Nephron progenitor cell (in vitro differentiated cells): Measurements from ENCODE around the gene GAS7.

Experiments used
- DNase-seq: peaks from one replicate; pipeline ENCODE4 v3.0.0; 2021
- H3K27ac Mint-ChIP-seq: 2 replicates; pipeline ENCODE4 v1.8.0; 2021; ENCODE audit warnings: mild to moderate bottlenecking, moderate library complexity, mixed read lengths
- H3K27me3 Mint-ChIP-seq: 2 replicates; pipeline ENCODE4 v1.8.0; 2021; ENCODE audit warnings: mild to moderate bottlenecking, low read depth, mixed read lengths; ENCODE audit not compliant: poor library complexity
- H3K36me3 Mint-ChIP-seq: 2 replicates; pipeline ENCODE4 v1.8.0; 2021; ENCODE audit warnings: low read depth, mixed read lengths
- H3K4me1 Mint-ChIP-seq: 2 replicates; pipeline ENCODE4 v1.8.0; 2021; ENCODE audit warnings: mixed read lengths
- H3K4me3 Mint-ChIP-seq: 2 replicates; pipeline ENCODE4 v1.8.0; 2021; ENCODE audit warnings: mild to moderate bottlenecking, moderate library complexity, mixed read lengths
- H3K9me3 Mint-ChIP-seq: 2 replicates; pipeline ENCODE4 v1.8.0; 2021; ENCODE audit warnings: mild to moderate bottlenecking, moderate library complexity, mixed read lengths
- TF ChIP-seq, protein P1 (sequence below): fragments of 200-600 bp; sonication (generic); IDR thresholded peaks from 2 replicates; pipeline ENCODE4 v1.5.0; 2021; ENCODE audit warnings: antibody characterized with exemption

The GAS7 gene

DNA sequence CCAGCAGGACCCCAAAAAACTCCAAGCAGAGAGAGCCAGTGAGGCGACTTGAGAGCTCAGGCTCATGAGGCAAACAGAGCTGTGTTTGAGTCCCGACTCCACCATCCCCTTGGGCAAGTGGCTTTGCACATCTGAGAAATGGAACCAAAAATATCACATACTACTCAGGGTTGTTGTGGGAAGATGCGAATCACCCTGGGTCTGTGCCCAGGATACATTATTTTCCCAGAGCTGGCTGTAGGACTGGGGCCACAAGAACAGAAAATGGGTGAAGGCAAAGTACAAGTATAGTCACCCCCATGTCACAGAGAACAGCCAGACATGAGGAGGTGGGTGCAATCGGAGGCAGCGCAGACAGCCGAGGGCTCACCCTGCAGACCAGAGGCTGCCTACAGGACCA is 127.3 kb downstream of the GAS7 start:
- Mint-ChIP-seq H3K9me3 (no peaks in the 10 kb centered on the region), H3K27ac (no peak overlapping the region), H3K4me3 (no peak overlapping the region), H3K4me1 (peaks cover 22% of the 10 kb centered on the region), H3K27me3 (peaks cover 19% of the 10 kb centered on the region), H3K36me3 (no peaks in the 10 kb centered on the region)
- TF ChIP-seq, protein P1, sequence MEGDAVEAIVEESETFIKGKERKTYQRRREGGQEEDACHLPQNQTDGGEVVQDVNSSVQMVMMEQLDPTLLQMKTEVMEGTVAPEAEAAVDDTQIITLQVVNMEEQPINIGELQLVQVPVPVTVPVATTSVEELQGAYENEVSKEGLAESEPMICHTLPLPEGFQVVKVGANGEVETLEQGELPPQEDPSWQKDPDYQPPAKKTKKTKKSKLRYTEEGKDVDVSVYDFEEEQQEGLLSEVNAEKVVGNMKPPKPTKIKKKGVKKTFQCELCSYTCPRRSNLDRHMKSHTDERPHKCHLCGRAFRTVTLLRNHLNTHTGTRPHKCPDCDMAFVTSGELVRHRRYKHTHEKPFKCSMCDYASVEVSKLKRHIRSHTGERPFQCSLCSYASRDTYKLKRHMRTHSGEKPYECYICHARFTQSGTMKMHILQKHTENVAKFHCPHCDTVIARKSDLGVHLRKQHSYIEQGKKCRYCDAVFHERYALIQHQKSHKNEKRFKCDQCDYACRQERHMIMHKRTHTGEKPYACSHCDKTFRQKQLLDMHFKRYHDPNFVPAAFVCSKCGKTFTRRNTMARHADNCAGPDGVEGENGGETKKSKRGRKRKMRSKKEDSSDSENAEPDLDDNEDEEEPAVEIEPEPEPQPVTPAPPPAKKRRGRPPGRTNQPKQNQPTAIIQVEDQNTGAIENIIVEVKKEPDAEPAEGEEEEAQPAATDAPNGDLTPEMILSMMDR = no peak
- no peak for DNase-seq

DNA sequence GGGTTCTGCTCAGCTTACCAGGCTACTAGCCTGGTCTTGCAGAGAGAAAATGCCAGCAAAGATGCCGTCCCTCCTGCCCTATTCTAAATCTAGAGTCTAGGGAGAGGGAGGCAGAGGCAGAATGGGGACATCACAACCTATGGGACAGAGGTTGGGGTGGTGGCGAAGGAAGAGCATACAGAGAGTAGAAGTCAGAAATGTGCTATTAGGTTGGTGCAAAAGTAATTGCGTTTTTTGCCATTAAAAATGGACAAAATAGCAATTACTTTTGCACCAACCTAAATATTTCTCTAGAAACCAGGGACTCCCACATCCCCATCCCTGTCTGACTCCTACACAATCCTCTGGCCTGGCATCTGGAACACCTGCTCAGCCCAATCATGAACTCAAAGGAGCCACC is 127.7 kb downstream of the GAS7 start:
- peaks cover under 1% of the 10 kb centered on the region for H3K9me3 Mint-ChIP-seq
- H3K27ac Mint-ChIP-seq = no peak overlapping the region
- TF ChIP-seq, protein P1 = no peak
- peaks cover 22% of the 10 kb centered on the region for H3K4me1 Mint-ChIP-seq
- no peak overlapping the region for H3K4me3 Mint-ChIP-seq
- no peaks in the 10 kb centered on the region for H3K36me3 Mint-ChIP-seq
- no peak for DNase-seq
- H3K27me3 Mint-ChIP-seq = peaks cover 19% of the 10 kb centered on the region

DNA sequence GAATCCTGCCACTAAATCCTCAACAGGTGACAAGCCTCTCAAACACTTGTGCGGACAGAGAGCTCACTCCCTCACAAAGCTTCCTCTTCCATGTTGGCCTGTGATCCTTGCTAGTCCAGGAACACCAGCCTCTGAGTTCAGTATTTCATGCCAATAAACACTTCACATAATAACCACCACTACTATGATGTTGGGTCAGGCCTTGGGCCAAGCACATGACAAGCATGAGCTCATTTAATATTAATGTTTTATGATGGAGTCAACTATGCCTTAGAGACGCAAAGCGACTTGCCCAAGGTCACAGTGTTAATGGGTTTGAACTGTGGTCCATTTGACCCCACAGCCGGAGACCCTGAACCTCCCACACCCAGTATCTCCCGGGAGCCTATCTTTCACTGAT is 129.1 kb downstream of the GAS7 start:
- Mint-ChIP-seq H3K27me3 (peaks cover 13% of the 10 kb centered on the region), H3K4me1 (peaks cover 20% of the 10 kb centered on the region), H3K4me3 (no peak overlapping the region), H3K9me3 (peaks cover 13% of the 10 kb centered on the region), H3K36me3 (no peaks in the 10 kb centered on the region), H3K27ac (no peak overlapping the region)
- DNase-seq = no peak
- TF ChIP-seq, protein P1 = no peak

DNA sequence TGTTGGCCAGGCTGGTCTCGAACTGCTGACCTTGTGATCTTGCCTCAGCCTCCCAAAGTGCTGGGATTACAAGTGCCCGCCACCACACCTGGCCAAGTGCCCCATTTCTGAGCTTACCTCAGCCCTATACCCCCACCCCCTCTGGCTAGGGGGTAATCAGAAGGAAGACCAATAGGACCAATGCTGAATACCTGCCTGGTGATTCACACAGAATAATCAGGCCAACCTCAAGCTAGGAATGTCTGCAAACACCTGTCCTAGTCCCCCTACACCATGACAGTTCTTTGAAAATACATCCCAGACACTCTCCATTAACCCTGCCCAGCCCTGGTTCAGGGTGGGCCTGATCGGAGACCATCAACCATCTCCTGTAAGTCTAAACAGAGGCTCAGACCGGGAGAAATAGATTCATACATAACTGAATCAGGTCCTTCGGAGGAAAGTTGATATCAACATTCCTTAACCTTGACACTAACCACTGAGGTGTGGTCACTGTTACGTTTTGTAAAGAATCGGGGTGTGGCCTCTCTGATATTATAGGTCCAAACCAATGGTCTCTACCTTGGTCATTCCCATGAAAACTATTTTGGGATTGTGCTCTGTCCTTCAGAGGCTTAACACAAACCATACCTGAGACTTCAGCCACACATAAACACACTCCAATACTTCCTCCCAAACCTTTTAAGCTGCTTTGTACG is 130.8 kb downstream of the GAS7 start:
- no peak overlapping the region for H3K27ac Mint-ChIP-seq
- TF ChIP-seq, protein P1 = no peak
- H3K9me3 Mint-ChIP-seq = peaks cover 13% of the 10 kb centered on the region

DNA sequence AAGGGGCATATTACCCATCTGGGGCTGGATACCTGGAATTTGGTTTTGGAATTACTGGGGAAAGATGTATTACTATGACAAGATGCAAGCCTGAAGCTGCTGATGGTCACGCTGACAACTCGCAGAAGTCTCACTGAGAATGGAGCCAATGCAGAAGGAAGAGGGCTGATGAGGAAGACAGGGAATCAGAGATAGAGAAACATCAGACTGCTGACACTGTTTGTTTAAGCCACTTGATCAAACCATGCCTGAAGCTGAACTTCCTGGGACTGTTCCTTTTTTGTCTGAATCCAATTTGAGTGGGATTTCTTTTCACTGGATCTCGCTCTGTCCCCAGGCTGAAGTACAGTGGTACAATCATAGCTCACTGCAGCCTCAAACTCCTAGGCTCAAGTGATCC is 133.9 kb downstream of the GAS7 start:
- H3K27me3 Mint-ChIP-seq = peaks cover 11% of the 10 kb centered on the region
- DNase-seq = no peak
- H3K36me3 Mint-ChIP-seq = no peaks in the 10 kb centered on the region
- H3K4me3 Mint-ChIP-seq = no peak overlapping the region
- H3K4me1 Mint-ChIP-seq = peaks cover 38% of the 10 kb centered on the region
- H3K27ac Mint-ChIP-seq = peak overlapping the region; percentile 64
- peaks cover 13% of the 10 kb centered on the region for H3K9me3 Mint-ChIP-seq
- TF ChIP-seq, protein P1 = no peak

More for the DNA sequence above, 130.8 kb downstream of the GAS7 start:
- Mint-ChIP-seq H3K36me3 (no peaks in the 10 kb centered on the region), H3K4me3 (no peak overlapping the region), H3K27me3 (peaks cover 12% of the 10 kb centered on the region), H3K4me1 (peaks cover 28% of the 10 kb centered on the region)
- DNase-seq = no peak

DNA sequence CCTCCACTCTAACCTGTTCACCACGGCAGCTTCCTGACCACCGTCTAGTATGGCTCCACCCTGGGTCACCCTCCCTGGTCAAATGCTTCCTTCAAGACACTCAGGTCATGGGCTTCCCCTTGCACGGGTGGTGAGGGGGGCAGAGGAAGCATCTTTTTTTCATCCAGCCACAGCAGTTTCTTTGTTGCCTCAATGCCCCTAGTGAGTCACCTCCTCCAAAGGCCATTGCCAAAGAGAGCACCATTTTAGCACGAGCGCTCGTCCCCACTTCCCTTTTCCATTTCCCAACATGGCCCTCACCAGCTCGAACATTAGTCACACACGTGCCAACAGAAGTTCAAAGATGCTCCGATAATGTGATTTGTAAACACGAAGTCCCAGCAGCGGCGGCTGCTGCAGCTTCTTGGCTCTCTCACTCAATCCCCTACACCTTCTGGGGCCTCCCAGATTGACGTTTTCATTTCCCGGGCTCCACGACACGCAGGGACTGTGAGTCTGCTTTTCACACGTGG is 134.6 kb downstream of the GAS7 start:
- H3K36me3 Mint-ChIP-seq = no peaks in the 10 kb centered on the region
- peak overlapping the region; percentile 80 for H3K27ac Mint-ChIP-seq
- peaks cover 13% of the 10 kb centered on the region for H3K9me3 Mint-ChIP-seq
- peaks cover 11% of the 10 kb centered on the region for H3K27me3 Mint-ChIP-seq
- no peak overlapping the region for H3K4me3 Mint-ChIP-seq
- peaks cover 32% of the 10 kb centered on the region for H3K4me1 Mint-ChIP-seq
- DNase-seq = no peak
- TF ChIP-seq, protein P1 = no peak
